GM18499 (cell line): ENCODE data around the gene ALOXE3.
"Not testable (repeated sequence)": the region's sequence is repeated elsewhere in the genome, so short reads cannot be mapped to it uniquely, and the experiment has no call there.

Experiments
- ATAC-seq: cut with Tn5 transposase; IDR thresholded peaks from one replicate; pipeline ENCODE4 v1.9.1; 2021; ENCODE audit warnings: moderate number of reproducible peaks; ENCODE audit not compliant: insufficient read depth, unreplicated experiment

Gene ALOXE3

GRCh38 chr17:8123695-8124349 is 5.5 kb upstream of the ALOXE3 start, which contains the start of gene HES7:
Gene HES7 (minus strand): TSS chr17:8124106. CDS start chr17:8124084, 22 bp downstream.
- no peak for ATAC-seq

- ATAC-seq = no peak
These were observed 4.8 kb upstream of the ALOXE3 start for GRCh38 chr17:8122924-8123694.

- no peak for ATAC-seq
These were observed 4.2 kb upstream of the ALOXE3 start for GRCh38 chr17:8122422-8122923.

- ATAC-seq = no peak
These were observed 3.5 kb upstream of the ALOXE3 start for GRCh38 chr17:8121681-8122421.

GRCh38 chr17:8121407-8121680 is 3.0 kb upstream of the ALOXE3 start:
- ATAC-seq = no peak

- no peak for ATAC-seq
These were observed 2.4 kb upstream of the ALOXE3 start for GRCh38 chr17:8120520-8121406.

- ATAC-seq = no peak
These were observed 1.5 kb upstream of the ALOXE3 start for GRCh38 chr17:8119581-8120519.

- ATAC-seq = no peak
These were observed 661 bp upstream of the ALOXE3 start for GRCh38 chr17:8118769-8119580.

- ATAC-seq = no peak
These were observed 841 bp downstream of the ALOXE3 start for GRCh38 chr17:8117367-8117979.

GRCh38 chr17:8116776-8117175 is 1.5 kb downstream of the ALOXE3 start:
- ATAC-seq = no peak

GRCh38 chr17:8110907-8111306 is 7.4 kb downstream of the ALOXE3 start:
- no peak for ATAC-seq

- no peak for ATAC-seq
These were observed 7.9 kb downstream of the ALOXE3 start for GRCh38 chr17:8110456-8110804.

GRCh38 chr17:8109661-8110455 is 8.5 kb downstream of the ALOXE3 start:
- no peak for ATAC-seq

- ATAC-seq = no peak
These were observed 9.2 kb downstream of the ALOXE3 start for GRCh38 chr17:8108972-8109660.

GRCh38 chr17:8106980-8107379 is 11.3 kb downstream of the ALOXE3 start:
- ATAC-seq = not testable (repeated sequence)

GRCh38 chr17:8105957-8106398 is 12.3 kb downstream of the ALOXE3 start:
- no peak for ATAC-seq

GRCh38 chr17:8104911-8105310 is 13.4 kb downstream of the ALOXE3 start:
- ATAC-seq = no peak
